ENCODE measurements around the gene ALG14.
A peak's percentile ranks its signal among the peaks of the same experiment; 100 is the strongest.
"Not testable (repeated sequence)": the region's sequence is repeated elsewhere in the genome, so short reads cannot be mapped to it uniquely, and the experiment has no call there.

Gene ALG14

DNA sequence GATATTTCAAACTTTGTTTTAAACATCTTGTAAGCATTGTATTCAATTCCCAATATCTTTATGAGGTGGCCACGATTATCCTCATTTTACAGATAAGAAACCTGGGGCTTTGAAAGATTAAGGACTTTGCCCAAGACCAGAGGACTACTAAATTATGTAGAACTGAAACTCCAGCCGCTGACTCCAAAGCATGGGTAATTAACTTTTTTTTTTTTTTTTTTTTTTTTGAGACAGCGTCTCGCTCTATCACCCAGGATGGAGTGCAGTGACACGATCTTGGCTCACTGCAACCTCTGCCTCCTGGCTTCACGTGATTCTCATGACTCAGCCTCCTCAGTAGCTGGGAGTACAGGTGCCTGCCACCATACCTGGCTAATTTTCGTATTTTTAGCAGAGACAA, 68.7 kb downstream of the ALG14 start:
- TF ChIP-seq POU2F2 (IDR thresholded peaks at IDR 0.05; ENCODE audit: low read depth, low read length) (no peak), PAX5 (IDR thresholded peaks at IDR 0.05; ENCODE audit: insufficient read depth, low read length, severe bottlenecking) (no peak), POLR2AphosphoS5 (IDR thresholded peaks at IDR 0.05; ENCODE audit: low read depth, low read length) (no peak), TAF1 (IDR thresholded peaks at IDR 0.05; ENCODE audit: low read depth, low read length) (no peak), SPI1 (IDR thresholded peaks at IDR 0.05; ENCODE audit: low read depth, low read length) (peak; percentile 26; the same call in 1 of the 2 replicates)
- no peak for FAIRE-seq
- DNase-seq (ENCODE audit: insufficient read length, low spot score), result no peak

DNA sequence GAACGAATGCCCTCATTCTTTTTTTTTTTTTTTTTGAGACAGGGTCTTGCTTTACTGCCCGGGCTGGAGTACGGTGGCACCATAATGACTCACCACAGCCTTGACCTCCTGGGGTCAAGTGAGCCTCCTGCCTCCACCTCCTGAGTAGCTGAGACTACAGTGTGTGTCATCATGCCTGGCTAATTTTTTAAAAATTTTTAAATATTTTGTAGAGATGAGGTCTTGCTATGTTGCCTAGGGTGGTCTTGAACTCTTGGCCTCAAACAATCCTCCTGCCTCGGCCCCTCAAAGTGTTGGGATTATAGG, 69.4 kb downstream of the ALG14 start:
- DNase-seq (ENCODE audit: insufficient read length, low spot score), result no peak
- TF ChIP-seq POLR2A (IDR thresholded peaks at IDR 0.05; ENCODE audit: low read depth, low read length), result no peak
- no peak for TF ChIP-seq SPI1 (IDR thresholded peaks at IDR 0.05; ENCODE audit: low read depth, low read length)
- TF ChIP-seq POLR2AphosphoS5 (IDR thresholded peaks at IDR 0.05; ENCODE audit: low read depth, low read length), result no peak
- TF ChIP-seq POU2F2 (IDR thresholded peaks at IDR 0.05; ENCODE audit: low read depth, low read length), result no peak
- no peak for TF ChIP-seq PAX5 (IDR thresholded peaks at IDR 0.05; ENCODE audit: insufficient read depth, low read length, severe bottlenecking)
- no peak for TF ChIP-seq TAF1 (IDR thresholded peaks at IDR 0.05; ENCODE audit: low read depth, low read length)
- FAIRE-seq, result no peak

DNA sequence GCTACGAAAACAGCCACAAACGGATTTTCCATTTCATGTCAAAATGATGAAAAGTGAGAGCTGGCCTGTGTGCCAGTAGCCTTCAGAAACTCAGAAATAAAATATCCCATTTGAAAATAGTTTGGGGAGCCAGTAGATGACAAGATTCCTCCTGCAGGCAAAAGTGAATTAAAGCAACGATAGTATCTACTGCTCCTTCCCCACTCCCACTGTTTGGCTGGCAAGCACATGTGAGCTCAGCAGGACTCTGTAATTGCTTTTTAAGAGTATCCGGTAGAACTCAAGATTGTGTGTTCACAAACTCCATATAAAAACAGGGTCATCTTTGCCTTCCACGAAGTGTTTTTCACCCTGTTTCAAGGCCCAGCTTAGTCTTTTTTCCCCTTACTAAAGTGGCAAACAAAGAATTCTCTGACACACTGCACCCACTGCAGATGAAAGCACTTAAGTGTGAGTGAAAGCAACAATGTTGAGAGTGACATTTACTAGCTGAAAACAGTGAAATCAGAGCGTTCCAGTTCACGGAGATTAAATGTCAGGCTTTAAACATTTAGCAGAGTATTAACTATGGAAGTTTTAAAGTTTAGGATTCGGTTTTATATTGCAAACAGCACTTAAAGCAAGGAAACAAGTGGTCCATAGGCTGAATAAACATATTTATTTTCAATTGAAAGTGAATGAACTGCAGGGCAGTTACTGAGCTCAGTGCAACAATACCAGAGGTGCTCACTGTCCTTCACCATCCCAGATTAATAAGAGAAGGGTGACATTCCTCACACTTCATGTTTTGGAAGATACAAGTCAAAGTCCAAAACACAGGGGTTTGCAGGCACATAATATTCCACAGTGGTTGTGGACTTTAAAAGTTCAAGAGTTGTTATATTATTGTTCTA, 70.0 kb downstream of the ALG14 start:
- no peak for TF ChIP-seq POLR2A (IDR thresholded peaks at IDR 0.05; ENCODE audit: low read depth, low read length)
- no peak for TF ChIP-seq POU2F2 (IDR thresholded peaks at IDR 0.05; ENCODE audit: low read depth, low read length)
- TF ChIP-seq SPI1 (IDR thresholded peaks at IDR 0.05; ENCODE audit: low read depth, low read length), result no peak
- FAIRE-seq (no peak), DNase-seq (ENCODE audit: insufficient read length, low spot score) (no peak)

DNA sequence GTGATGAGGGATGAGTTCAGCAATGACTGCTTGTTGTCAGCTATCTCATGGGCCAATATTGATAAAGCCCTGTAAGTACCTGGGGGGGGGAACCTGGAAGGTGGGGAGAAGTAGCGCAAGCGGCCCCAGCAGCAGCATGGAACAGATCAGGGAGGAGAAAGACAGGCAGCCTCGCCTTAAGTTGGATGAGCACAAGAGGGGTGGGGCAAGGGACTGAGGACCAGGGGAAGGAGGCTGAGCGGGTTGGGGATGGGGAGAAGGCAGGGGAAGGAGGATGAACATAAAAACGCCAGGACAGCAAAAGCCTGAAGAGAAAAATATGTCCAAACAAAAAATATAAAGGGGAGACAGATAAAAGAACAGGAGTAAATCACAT, 70.6 kb downstream of the ALG14 start:
- DNase-seq (ENCODE audit: insufficient read length, low spot score), result no peak
- FAIRE-seq, result no peak
- TF ChIP-seq SPI1 (IDR thresholded peaks at IDR 0.05; ENCODE audit: low read depth, low read length) (no peak), PAX5 (IDR thresholded peaks at IDR 0.05; ENCODE audit: insufficient read depth, low read length, severe bottlenecking) (no peak), TAF1 (IDR thresholded peaks at IDR 0.05; ENCODE audit: low read depth, low read length) (no peak), POU2F2 (IDR thresholded peaks at IDR 0.05; ENCODE audit: low read depth, low read length) (no peak), POLR2A (IDR thresholded peaks at IDR 0.05; ENCODE audit: low read depth, low read length) (no peak), POLR2AphosphoS5 (IDR thresholded peaks at IDR 0.05; ENCODE audit: low read depth, low read length) (no peak)

DNA sequence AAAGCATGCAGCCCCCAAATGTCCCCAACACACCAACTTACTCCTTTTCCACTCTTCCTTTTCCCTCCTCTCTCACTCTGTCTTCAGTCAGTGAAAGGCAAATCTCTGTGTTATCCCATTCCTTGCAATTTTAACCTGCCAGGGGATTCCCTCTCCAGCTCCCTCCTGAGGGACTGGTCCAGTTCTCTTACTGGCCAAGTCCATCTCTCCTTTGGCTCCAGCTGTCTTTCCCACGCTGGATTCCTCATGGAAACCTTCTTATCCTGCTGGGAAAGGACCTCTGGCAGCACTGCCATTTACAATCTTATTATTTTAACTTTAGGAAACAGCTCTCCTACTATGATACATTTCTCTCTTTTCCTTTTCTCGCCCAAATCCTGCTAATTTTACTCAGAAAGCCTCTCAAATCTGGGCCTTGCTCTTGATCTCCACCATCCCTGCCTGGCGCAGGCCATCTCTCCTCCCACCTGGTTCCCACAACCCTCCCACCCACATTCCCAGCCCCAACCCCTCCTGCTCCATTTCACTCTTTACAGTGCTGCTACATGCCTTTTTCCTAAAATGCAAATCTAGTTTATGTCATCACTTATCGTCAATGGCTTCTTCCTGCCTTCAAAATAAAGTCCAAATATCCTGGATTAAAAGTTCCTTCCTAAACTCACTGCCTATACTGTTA, 73.2 kb downstream of the ALG14 start:
- no peak for DNase-seq (ENCODE audit: insufficient read length, low spot score)
- FAIRE-seq, result no peak
- no peak for TF ChIP-seq POU2F2 (IDR thresholded peaks at IDR 0.05; ENCODE audit: low read depth, low read length)
- TF ChIP-seq SPI1 (IDR thresholded peaks at IDR 0.05; ENCODE audit: low read depth, low read length), result no peak
- no peak for TF ChIP-seq PAX5 (IDR thresholded peaks at IDR 0.05; ENCODE audit: insufficient read depth, low read length, severe bottlenecking)
- TF ChIP-seq TAF1 (IDR thresholded peaks at IDR 0.05; ENCODE audit: low read depth, low read length), result no peak
- TF ChIP-seq POLR2A (IDR thresholded peaks at IDR 0.05; ENCODE audit: low read depth, low read length), result no peak
- TF ChIP-seq POLR2AphosphoS5 (IDR thresholded peaks at IDR 0.05; ENCODE audit: low read depth, low read length), result no peak

DNA sequence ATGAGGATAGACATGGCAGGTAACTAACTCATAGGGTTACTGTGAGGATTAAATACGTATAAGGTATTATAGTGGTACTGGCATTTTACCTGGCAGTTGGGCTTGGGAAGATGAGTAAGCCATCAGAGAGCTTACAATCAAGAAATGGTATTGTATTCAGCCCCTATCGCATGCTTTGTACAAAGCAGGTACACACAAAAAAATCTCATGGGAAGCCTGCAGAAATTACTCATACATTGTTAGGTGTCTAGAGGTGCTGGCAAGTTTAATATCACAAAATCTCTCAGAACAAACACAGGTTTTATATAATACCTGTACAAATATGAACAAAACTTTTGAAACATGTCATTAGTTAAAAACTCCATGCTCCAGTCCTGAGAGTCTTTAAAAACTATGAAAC, 74.0 kb downstream of the ALG14 start:
- no peak for TF ChIP-seq PAX5 (IDR thresholded peaks at IDR 0.05; ENCODE audit: insufficient read depth, low read length, severe bottlenecking)
- no peak for TF ChIP-seq POU2F2 (IDR thresholded peaks at IDR 0.05; ENCODE audit: low read depth, low read length)
- no peak for TF ChIP-seq POLR2AphosphoS5 (IDR thresholded peaks at IDR 0.05; ENCODE audit: low read depth, low read length)
- no peak for TF ChIP-seq POLR2A (IDR thresholded peaks at IDR 0.05; ENCODE audit: low read depth, low read length)
- no peak for TF ChIP-seq TAF1 (IDR thresholded peaks at IDR 0.05; ENCODE audit: low read depth, low read length)
- no peak for TF ChIP-seq SPI1 (IDR thresholded peaks at IDR 0.05; ENCODE audit: low read depth, low read length)
- FAIRE-seq (no peak), DNase-seq (ENCODE audit: insufficient read length, low spot score) (no peak)

DNA sequence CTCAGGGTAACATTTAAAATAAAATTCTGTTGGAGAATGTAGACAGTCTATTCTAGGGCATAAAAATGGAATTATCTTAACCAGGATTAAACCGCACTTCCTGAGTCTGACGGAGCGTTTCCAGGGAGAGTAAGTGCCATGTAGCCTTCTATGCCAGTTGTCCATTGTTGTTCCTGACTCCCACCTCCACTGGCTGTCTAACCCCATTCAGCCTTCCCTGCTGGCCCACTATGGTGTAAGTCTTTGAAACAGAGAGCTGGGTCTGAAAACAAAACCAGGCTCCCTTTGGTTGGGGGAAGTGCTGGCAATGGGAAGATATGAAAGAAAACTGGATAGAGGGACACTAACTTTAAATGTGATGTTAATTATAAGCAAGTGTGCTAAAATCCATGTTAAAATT, 74.6 kb downstream of the ALG14 start:
- FAIRE-seq (no peak), DNase-seq (ENCODE audit: insufficient read length, low spot score) (no peak)
- TF ChIP-seq POU2F2 (IDR thresholded peaks at IDR 0.05; ENCODE audit: low read depth, low read length) (no peak), POLR2AphosphoS5 (IDR thresholded peaks at IDR 0.05; ENCODE audit: low read depth, low read length) (no peak), TAF1 (IDR thresholded peaks at IDR 0.05; ENCODE audit: low read depth, low read length) (no peak), POLR2A (IDR thresholded peaks at IDR 0.05; ENCODE audit: low read depth, low read length) (no peak), SPI1 (IDR thresholded peaks at IDR 0.05; ENCODE audit: low read depth, low read length) (no peak), PAX5 (IDR thresholded peaks at IDR 0.05; ENCODE audit: insufficient read depth, low read length, severe bottlenecking) (no peak)

DNA sequence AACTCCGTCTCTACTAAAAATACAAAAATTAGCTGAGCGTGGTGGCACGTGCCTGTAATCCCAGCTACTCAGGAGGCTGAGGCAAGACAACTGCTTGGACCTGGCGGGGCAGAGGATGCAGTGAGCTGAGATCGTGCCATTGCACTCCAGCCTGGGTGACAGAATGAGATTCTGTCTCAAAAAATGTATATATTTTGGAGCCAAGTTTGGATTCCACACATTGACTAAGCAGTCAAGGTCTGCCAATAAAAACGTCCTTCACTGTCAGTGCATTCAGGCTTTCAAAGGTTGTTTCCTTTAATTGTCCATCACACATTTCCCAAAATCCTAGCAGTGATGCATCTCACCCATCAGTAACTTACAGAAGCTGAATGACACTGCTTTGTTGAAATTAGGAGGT, 77.2 kb downstream of the ALG14 start:
- not testable (repeated sequence) for FAIRE-seq; DNase-seq (ENCODE audit: insufficient read length, low spot score)

DNA sequence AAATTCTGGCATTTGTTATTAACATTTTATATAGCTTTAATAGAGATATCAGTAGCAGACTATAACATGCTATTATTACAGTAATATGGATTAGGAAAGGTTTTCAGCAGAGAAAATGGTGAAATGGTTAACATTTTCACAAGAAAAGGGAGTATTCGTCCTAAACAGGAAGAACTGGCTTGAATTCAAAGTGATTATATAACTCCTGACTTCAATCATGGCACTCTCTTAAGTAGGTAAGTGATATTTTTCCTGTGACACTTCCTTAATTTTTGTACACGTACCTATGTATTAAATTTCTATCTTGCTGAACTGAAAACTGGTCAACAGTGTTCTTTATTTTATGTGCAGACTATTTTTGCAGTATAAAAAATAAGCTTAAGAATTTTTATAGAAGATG, 77.9 kb downstream of the ALG14 start:
- FAIRE-seq, result no peak
- TF ChIP-seq PAX5 (IDR thresholded peaks at IDR 0.05; ENCODE audit: insufficient read depth, low read length, severe bottlenecking) (no peak), POU2F2 (IDR thresholded peaks at IDR 0.05; ENCODE audit: low read depth, low read length) (no peak), SPI1 (IDR thresholded peaks at IDR 0.05; ENCODE audit: low read depth, low read length) (no peak), TAF1 (IDR thresholded peaks at IDR 0.05; ENCODE audit: low read depth, low read length) (no peak), POLR2AphosphoS5 (IDR thresholded peaks at IDR 0.05; ENCODE audit: low read depth, low read length) (no peak), POLR2A (IDR thresholded peaks at IDR 0.05; ENCODE audit: low read depth, low read length) (no peak)
- DNase-seq (ENCODE audit: insufficient read length, low spot score), result no peak

All from GM12891 (cell line).